Fibroblast of lung (primary cell): ENCODE results near the gene SPECC1L.

Source experiments
- EZH2 ChIP-seq: IDR thresholded peaks from 2 replicates; pipeline ENCODE4 v1.5.1; 2012; ENCODE audit warnings: low read length, control low read depth, mild to moderate bottlenecking; ENCODE audit errors: missing control alignments
- TF ChIP-seq, protein P1 (sequence below), 2 donors: IDR thresholded peaks in 1 of 2; conservative IDR thresholded peaks in 1 of 2; 1 replicate in 1 of 2; 2 replicates in 1 of 2; pipeline ENCODE4 v1.5.1; 2011 to 2012; ENCODE audit warnings: low read length in 2 of 2, control low read depth in 1 of 2, inconsistent platforms in 1 of 2, low read depth in 1 of 2, mild to moderate bottlenecking in 1 of 2

GRCh38 chr22:24355574-24355973 lies 84.9 kb downstream of the SPECC1L start:
- TF ChIP-seq, protein P1, sequence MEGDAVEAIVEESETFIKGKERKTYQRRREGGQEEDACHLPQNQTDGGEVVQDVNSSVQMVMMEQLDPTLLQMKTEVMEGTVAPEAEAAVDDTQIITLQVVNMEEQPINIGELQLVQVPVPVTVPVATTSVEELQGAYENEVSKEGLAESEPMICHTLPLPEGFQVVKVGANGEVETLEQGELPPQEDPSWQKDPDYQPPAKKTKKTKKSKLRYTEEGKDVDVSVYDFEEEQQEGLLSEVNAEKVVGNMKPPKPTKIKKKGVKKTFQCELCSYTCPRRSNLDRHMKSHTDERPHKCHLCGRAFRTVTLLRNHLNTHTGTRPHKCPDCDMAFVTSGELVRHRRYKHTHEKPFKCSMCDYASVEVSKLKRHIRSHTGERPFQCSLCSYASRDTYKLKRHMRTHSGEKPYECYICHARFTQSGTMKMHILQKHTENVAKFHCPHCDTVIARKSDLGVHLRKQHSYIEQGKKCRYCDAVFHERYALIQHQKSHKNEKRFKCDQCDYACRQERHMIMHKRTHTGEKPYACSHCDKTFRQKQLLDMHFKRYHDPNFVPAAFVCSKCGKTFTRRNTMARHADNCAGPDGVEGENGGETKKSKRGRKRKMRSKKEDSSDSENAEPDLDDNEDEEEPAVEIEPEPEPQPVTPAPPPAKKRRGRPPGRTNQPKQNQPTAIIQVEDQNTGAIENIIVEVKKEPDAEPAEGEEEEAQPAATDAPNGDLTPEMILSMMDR (conservative IDR thresholded peaks at IDR 0.05 in 1 of 2, IDR thresholded peaks at IDR 0.05 in 1 of 2; ENCODE audit: low read depth in 1 of 2, low read length in 2 of 2) = no peak
- TF ChIP-seq EZH2 = no peak
